Left colon (tissue), 2 donors: ENCODE results near the gene EARS2. TPM values are rescaled to one million over a fixed set of nuclear protein-coding genes. Genes with fewer than 3 reads are reported as not detected.
"Not testable (repeated sequence)": the region's sequence is repeated elsewhere in the genome, so short reads cannot be mapped to it uniquely, and the experiment has no call there.

Source experiments
- ATAC-seq: fragments of 200-7000 bp; cut with Tn5 transposase; one replicate; pipeline ENCODE4 v1.9.1; 2020; ENCODE audit warnings: mild to moderate bottlenecking, moderate library complexity
- DNase-seq, 2 donors: peaks; one replicate each; pipeline ENCODE4 v3.0.0-alpha.2; 2020
- intact Hi-C, 2 donors: fragments of 100-400 bp; cut with DNase I in 1 of 2; cut with micrococcal nuclease in 1 of 2; formaldehyde crosslinking; loops; one replicate each; pipeline versions ENCODE4 v1.11.2 to v1.14.0; 2022; cut with DNase I, micrococcal nuclease
- long read RNA-seq: library from polyadenylated mRNA; unstranded; transcript quantifications from one replicate; pipeline ENCODE4 v2.0.0, GENCODE V29; 2021
- total RNA-seq, 2 donors: library from RNA; stranded (reverse); fragmentation: NEBNext Ultra II Directional; extraction: Animal tissue kit (Norgen Biotek cat#: 25700); gene quantifications; one replicate each; pipeline ENCODE4 v1.2.1, GENCODE V29; 2021
- donor health status: DM: no; HTN: no; CAD: no.
- donor health status: DM: yes; HTN: yes; CAD: no.

The EARS2 gene
- total RNA-seq, result 10 to 100 TPM; 15.4 to 17.2 TPM
- long read RNA-seq, partial matches to known transcripts, result 41 of 45 reads
- long read RNA-seq, other reads (novel, unspliced or antisense), result 2 of 45 reads

GRCh38 chr16:23556881-23557778, at the start of gene EARS2, which contains the start of gene UBFD1:
Gene EARS2, minus strand, starts transcription at chr16:23557350. Its CDS starts 7 bp downstream, at chr16:23557343.
Gene UBFD1, plus strand, starts transcription at chr16:23557727. Its CDS starts 16 bp downstream, at chr16:23557743.
- ATAC-seq, result peak; percentile 93
- intact Hi-C loops, result no loop called here
- DNase-seq, result peak; percentile 99

- intact Hi-C loops, result no loop called here
- ATAC-seq, result no peak
- DNase-seq, result peak in 1 of 2 donors; percentile 26
Measured at GRCh38 chr16:23597003-23597756, 40.0 kb upstream of the EARS2 start.

GRCh38 chr16:23595951-23596720, 39.0 kb upstream of the EARS2 start, which contains the start of gene NDUFAB1:
Gene NDUFAB1, minus strand, starts transcription at chr16:23596316. Its CDS starts 26 bp downstream, at chr16:23596290.
- DNase-seq (peak; percentile 86 to 94), ATAC-seq (peak; percentile 99)
- intact Hi-C loops, result no loop called here

GRCh38 chr16:23595246-23595950, 38.2 kb upstream of the EARS2 start:
- ATAC-seq (peak; percentile 68), DNase-seq (peak in 1 of 2 donors; percentile 11)
- intact Hi-C loops, result no loop called here

GRCh38 chr16:23594186-23594585, 37.0 kb upstream of the EARS2 start:
- no peak for DNase-seq
- intact Hi-C loops, result no loop called here
- ATAC-seq, result no peak

- ATAC-seq, result no peak
- DNase-seq, result no peak
- intact Hi-C loops, result no loop called here
Measured at GRCh38 chr16:23590181-23590580, 33.0 kb upstream of the EARS2 start.

- DNase-seq (no peak), ATAC-seq (no peak)
- intact Hi-C loops, result no loop called here
Measured at GRCh38 chr16:23587726-23588125, 30.6 kb upstream of the EARS2 start.

GRCh38 chr16:23584186-23585076, 27.3 kb upstream of the EARS2 start:
- DNase-seq, result no peak
- intact Hi-C loops, result no loop called here
- no peak for ATAC-seq

GRCh38 chr16:23583271-23583670, 26.1 kb upstream of the EARS2 start:
- DNase-seq, ATAC-seq, intact Hi-C loops: not testable (repeated sequence)

- ATAC-seq (no peak), DNase-seq (no peak)
- intact Hi-C loops, result no loop called here
Measured at GRCh38 chr16:23581764-23582163, 24.6 kb upstream of the EARS2 start.

GRCh38 chr16:23580391-23580790, 23.2 kb upstream of the EARS2 start:
- ATAC-seq, result no peak
- intact Hi-C loops, result no loop called here
- no peak for DNase-seq

- intact Hi-C loops, result no loop called here
- no peak for ATAC-seq
- DNase-seq, result no peak
Measured at GRCh38 chr16:23579371-23579770, 22.2 kb upstream of the EARS2 start.

- DNase-seq (no peak), ATAC-seq (peak; percentile 32)
- intact Hi-C loops, result no loop called here
Measured at GRCh38 chr16:23578101-23578830, 21.1 kb upstream of the EARS2 start.

GRCh38 chr16:23577493-23577892, 20.3 kb upstream of the EARS2 start:
- DNase-seq (no peak), ATAC-seq (peak; percentile 18)
- intact Hi-C loops, result no loop called here

GRCh38 chr16:23575834-23576233, 18.7 kb upstream of the EARS2 start:
- no peak for ATAC-seq
- DNase-seq, result no peak
- intact Hi-C loops, result no loop called here

- no peak for DNase-seq
- intact Hi-C loops, result no loop called here
Measured at GRCh38 chr16:23573817-23574216, 16.7 kb upstream of the EARS2 start.

GRCh38 chr16:23572394-23572793, 15.2 kb upstream of the EARS2 start:
- ATAC-seq (no peak), DNase-seq (no peak)
- intact Hi-C loops, result no loop called here

More at GRCh38 chr16:23573817-23574216, 16.7 kb upstream of the EARS2 start:
- ATAC-seq, result no peak
